Thyroid gland (tissue), 4 donors: Measurements from ENCODE around the gene PRPF18. TPM values are rescaled to one million over a fixed set of nuclear protein-coding genes. Genes with fewer than 3 reads are reported as not detected.

ENCODE experiments used
- DNase-seq, 2 donors: peaks; one replicate each; pipeline ENCODE4 v3.0.0-alpha.2; 2019
- H3K27ac ChIP-seq, 3 donors: fragments of 200-600 bp; sonication (generic); 1 replicate in 2 of 3; 2 replicates in 1 of 3; pipeline ENCODE4 v1.5.1; 2016 to 2019; ENCODE audit warnings: mild to moderate bottlenecking in 1 of 3, moderate library complexity in 1 of 3
- H3K27me3 ChIP-seq: fragments of 200-600 bp; sonication (generic); one replicate; pipeline ENCODE4 v1.5.1; 2019
- H3K36me3 ChIP-seq, 2 donors: fragments of 200-600 bp; sonication (generic); one replicate each; pipeline ENCODE4 v1.5.1; 2016 to 2019
- H3K4me1 ChIP-seq, 2 donors: fragments of 200-600 bp; sonication (generic); one replicate each; pipeline ENCODE4 v1.5.1; 2017 to 2019
- H3K4me3 ChIP-seq, 3 donors: fragments of 200-600 bp; sonication (generic); replicated peaks in 1 of 3; 1 replicate in 2 of 3; 2 replicates in 1 of 3; pipeline ENCODE4 v1.5.1; 2016; ENCODE audit warnings: mild to moderate bottlenecking in 1 of 3
- H3K9me3 ChIP-seq: fragments of 200-600 bp; sonication (generic); one replicate; pipeline ENCODE4 v1.5.1; 2017
- POLR2A ChIP-seq, 2 donors: fragments of 450-650 bp; IDR thresholded peaks; one replicate each; pipeline ENCODE4 v1.6.1; 2017; ENCODE audit warnings: antibody characterized with exemption in 2 of 2, mild to moderate bottlenecking in 2 of 2, moderate library complexity in 1 of 2
- WGBS, 2 donors: methylation state at CpG; one replicate each; pipeline ENCODE4 v1.1.5; 2017; 5-methylcytosine and 5-hydroxymethylcytosine counted together
- intact Hi-C: fragments of 100-400 bp; cut with DNase I; formaldehyde crosslinking; loops from one replicate; pipeline ENCODE4 v1.15.1; 2023
- total RNA-seq, 4 donors: library from RNA; depleted of rRNA; stranded (reverse); fragments of >200 nt; gene quantifications; one replicate each; pipeline ENCODE4 v1.2.3, GENCODE V29; 2016
- TF ChIP-seq, protein P1 (sequence below), 6 experiments: fragments of 200-600 bp in 3 of 6; fragments of 450-650 bp in 3 of 6; sonication (generic) in 3 of 6; IDR thresholded peaks; one replicate each; pipeline ENCODE4 v1.5.1; 2016 to 2019; ENCODE audit warnings: antibody characterized with exemption in 6 of 6, mild to moderate bottlenecking in 2 of 6, inconsistent platforms in 1 of 6, moderate library complexity in 1 of 6

PRPF18 gene
- total RNA-seq, 4 donors from 2014 or later: 38.1 to 58.8 (median 48.5) TPM

DNA sequence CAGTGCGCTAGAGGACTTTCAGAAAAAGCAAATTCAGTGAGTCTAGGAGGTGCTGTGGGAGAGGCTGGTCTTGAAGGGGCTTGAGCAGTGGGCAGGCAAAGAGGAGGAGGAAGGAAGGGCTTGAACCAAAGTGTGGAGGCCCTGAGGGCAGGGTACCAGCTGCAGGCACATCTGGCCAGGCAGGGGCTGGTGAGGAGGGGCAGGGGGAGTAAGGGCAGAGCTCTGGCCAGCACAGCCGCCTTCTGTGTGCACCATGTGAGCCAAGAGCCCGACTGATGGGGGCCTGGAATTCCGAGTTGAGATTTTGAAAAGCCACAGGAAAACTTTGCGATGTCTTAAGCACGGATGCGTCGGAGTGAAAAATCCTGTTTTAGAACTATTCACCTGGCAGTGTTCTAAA is 74.5 kb downstream of the PRPF18 start:
- WGBS, 2 donors: 67 to 81% methylated on average over 8 of the region's 8 CpGs
- peaks cover 13 to 15% of the 10 kb centered on the region in 2 donors for H3K36me3 ChIP-seq
- no peak for DNase-seq

DNA sequence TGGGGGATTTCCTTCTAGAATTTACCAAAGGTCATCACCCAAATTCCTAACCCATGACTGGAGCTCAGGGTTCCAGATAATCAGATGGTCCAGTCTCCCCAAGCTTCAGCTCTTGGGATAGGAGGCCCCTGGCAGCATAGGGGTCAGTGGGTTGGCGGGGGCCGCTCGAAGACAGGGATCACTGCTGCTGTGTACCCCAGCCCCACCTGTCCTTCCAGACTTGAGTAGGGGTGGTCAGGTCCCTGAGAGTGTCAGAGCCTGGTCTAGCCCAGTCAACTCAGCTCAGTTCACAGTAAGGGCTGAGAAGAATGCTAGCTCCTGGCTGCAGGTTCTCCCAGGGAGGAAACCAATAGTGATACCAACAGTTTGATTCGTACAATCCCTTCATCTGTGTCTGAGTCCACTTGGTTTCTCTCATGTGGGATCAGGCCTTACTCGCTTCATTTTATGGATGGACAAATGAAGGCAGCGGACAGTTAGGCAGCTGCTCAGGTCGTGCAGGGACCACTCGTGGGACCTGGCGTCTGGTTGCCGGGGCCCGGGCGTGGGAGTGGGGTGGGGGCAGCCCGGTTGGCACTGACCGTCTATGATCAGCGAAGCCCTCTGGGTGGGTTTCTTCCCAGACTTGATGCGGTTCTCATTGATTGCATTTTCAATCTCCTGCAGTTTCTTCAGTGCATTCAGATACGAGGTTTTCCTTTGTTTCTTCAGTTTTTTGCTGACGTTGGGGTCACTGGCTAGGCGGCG is 78.9 kb downstream of the PRPF18 start:
- Histone ChIP-seq H3K4me3 (no peak overlapping the region), H3K36me3 (peaks cover 18 to 21% of the 10 kb centered on the region in 2 donors), H3K27me3 (no peaks in the 10 kb centered on the region), H3K9me3 (no peaks in the 10 kb centered on the region), H3K4me1 (no peaks in the 10 kb centered on the region), H3K27ac (no peak overlapping the region)
- TF ChIP-seq, protein P1, sequence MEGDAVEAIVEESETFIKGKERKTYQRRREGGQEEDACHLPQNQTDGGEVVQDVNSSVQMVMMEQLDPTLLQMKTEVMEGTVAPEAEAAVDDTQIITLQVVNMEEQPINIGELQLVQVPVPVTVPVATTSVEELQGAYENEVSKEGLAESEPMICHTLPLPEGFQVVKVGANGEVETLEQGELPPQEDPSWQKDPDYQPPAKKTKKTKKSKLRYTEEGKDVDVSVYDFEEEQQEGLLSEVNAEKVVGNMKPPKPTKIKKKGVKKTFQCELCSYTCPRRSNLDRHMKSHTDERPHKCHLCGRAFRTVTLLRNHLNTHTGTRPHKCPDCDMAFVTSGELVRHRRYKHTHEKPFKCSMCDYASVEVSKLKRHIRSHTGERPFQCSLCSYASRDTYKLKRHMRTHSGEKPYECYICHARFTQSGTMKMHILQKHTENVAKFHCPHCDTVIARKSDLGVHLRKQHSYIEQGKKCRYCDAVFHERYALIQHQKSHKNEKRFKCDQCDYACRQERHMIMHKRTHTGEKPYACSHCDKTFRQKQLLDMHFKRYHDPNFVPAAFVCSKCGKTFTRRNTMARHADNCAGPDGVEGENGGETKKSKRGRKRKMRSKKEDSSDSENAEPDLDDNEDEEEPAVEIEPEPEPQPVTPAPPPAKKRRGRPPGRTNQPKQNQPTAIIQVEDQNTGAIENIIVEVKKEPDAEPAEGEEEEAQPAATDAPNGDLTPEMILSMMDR (IDR thresholded peaks at IDR 0.05): no peak
- TF ChIP-seq POLR2A (IDR thresholded peaks at IDR 0.05): no peak
- 96% methylated on average over 12 to 18 of the region's 20 CpGs for WGBS, 2 donors
- intact Hi-C loops: no loop called here
- no peak for DNase-seq

More for the DNA sequence above, 74.5 kb downstream of the PRPF18 start:
- Histone ChIP-seq H3K9me3 (no peaks in the 10 kb centered on the region), H3K27me3 (no peaks in the 10 kb centered on the region), H3K4me3 (no peak overlapping the region), H3K27ac (no peak overlapping the region), H3K4me1 (no peaks in the 10 kb centered on the region)
- intact Hi-C loops: loop anchor here (2.0 kb wide), 1 partner anchor 116 kb away; no protein-coding TSS in a partner anchor
- no peak for TF ChIP-seq POLR2A (IDR thresholded peaks at IDR 0.05)
- TF ChIP-seq, protein P1 (IDR thresholded peaks at IDR 0.05): no peak

DNA sequence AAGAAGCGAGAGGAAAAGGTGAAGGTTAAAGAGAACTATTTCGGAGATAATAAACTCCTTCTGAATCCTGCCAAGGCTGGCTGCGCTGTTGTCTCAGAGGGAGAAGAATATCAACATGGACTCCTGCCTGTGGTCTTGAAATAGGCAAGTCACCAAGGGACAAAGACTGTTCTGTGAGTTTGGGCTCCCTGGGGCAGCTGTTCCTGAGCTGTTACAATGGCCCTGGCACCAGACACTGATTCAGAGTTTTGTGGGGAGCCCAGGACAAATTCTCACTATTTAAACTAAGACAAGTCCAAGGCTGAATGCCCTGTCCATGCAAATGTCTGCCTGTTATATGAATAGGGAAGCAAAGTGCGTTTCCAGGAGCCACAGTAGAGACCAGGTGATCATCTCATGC is 81.4 kb downstream of the PRPF18 start:
- H3K4me3 ChIP-seq: no peak overlapping the region
- H3K27me3 ChIP-seq: no peaks in the 10 kb centered on the region
- DNase-seq: no peak
- 87 to 93% methylated on average over 4 of the region's 4 CpGs for WGBS, 2 donors
- TF ChIP-seq, protein P1 (IDR thresholded peaks at IDR 0.05): no peak
- TF ChIP-seq POLR2A (IDR thresholded peaks at IDR 0.05): no peak
- H3K9me3 ChIP-seq: no peaks in the 10 kb centered on the region
- no peak overlapping the region for H3K27ac ChIP-seq
- H3K4me1 ChIP-seq: no peaks in the 10 kb centered on the region
- intact Hi-C loops: no loop called here
- peaks cover 15 to 21% of the 10 kb centered on the region in 2 donors for H3K36me3 ChIP-seq

DNA sequence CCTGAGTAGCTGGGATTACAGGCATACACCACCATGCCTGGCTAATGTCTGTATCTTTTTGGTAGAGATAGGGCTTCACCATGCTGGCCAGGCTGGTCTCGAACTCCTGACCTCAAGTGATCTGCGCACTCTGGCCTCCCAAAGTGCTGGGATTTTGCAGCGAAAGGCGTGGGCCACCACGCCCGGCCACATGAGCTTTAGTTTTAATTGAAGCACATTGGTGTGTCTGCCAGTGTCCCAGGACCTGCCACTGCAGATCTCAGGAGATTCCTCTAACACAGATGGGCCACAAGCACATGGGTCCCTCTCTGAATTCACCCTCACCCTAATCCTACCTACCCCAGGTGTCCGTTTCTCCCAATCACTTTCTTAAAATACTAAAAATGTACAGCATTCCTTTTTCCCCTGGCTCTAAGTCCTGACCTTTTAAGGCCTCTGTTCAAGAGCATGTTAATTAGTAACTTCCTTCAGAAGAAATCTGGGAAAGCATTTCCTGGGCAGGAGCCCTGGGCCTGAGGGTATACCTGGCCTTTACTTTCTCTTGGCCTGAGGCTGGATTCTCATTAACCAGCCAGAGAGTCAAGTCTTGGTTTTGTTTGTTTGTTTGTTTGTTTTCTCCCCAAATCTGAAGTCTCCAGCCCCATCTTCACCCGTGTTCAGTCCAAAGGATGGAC is 82.6 kb downstream of the PRPF18 start:
- no peak overlapping the region for H3K27ac ChIP-seq
- H3K27me3 ChIP-seq: no peaks in the 10 kb centered on the region
- TF ChIP-seq POLR2A (IDR thresholded peaks at IDR 0.05): no peak
- TF ChIP-seq, protein P1 (IDR thresholded peaks at IDR 0.05): no peak
- H3K36me3 ChIP-seq: peaks cover 15 to 21% of the 10 kb centered on the region in 2 donors
- H3K4me3 ChIP-seq: no peak overlapping the region
- no peak for DNase-seq
- 85 to 98% methylated on average over 8 of the region's 8 CpGs for WGBS, 2 donors
- intact Hi-C loops: no loop called here
- no peaks in the 10 kb centered on the region for H3K4me1 ChIP-seq
- H3K9me3 ChIP-seq: no peaks in the 10 kb centered on the region

DNA sequence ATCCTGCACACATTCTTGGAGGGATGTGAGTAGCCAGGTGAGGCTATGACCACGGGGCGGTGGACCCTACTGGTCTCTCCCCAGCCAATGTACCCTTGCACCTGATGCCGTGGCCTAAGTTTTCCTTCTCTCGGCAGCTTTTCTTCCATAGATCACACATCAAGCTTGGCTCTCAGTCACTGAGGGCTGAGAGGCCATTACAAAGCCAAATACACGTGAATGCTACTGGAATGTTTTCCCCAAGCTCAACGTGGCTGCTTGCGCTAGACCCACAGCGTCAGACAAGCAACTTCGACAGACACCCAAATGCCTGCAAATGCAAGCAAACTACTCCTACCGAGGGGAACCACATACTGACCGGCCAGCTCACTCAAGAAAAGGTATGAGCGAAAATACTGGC is 83.1 kb downstream of the PRPF18 start:
- Histone ChIP-seq H3K4me3 (no peak overlapping the region), H3K27ac (no peak overlapping the region), H3K36me3 (peaks cover 15 to 21% of the 10 kb centered on the region in 2 donors), H3K4me1 (no peaks in the 10 kb centered on the region), H3K27me3 (no peaks in the 10 kb centered on the region), H3K9me3 (no peaks in the 10 kb centered on the region)
- intact Hi-C loops: no loop called here
- WGBS, 2 donors: 93 to 94% methylated on average over 12 of the region's 12 CpGs
- DNase-seq: no peak
- TF ChIP-seq, protein P1 (IDR thresholded peaks at IDR 0.05): no peak
- no peak for TF ChIP-seq POLR2A (IDR thresholded peaks at IDR 0.05)
